Thoracic aorta (tissue), 2 donors: ENCODE measurements around the gene IFI27. TPM values are rescaled to one million over a fixed set of nuclear protein-coding genes. Genes with fewer than 3 reads are reported as not detected.

Experiments
- ATAC-seq: fragments of 150-250 bp; one replicate; pipeline ENCODE4 v1.8.0; 2017; ENCODE audit warnings: low read depth; ENCODE audit not compliant: insufficient number of reproducible peaks, low FRiP score
- DNase-seq: peaks from one replicate; pipeline ENCODE4 v3.0.0-alpha.2; 2020; ENCODE audit warnings: low spot score
- H3K27ac ChIP-seq, 2 donors: fragments of 200-600 bp; sonication (generic); 1 replicate in 1 of 2; 2 replicates in 1 of 2; pipeline ENCODE4 v1.5.1; 2016; ENCODE audit warnings: mild to moderate bottlenecking in 2 of 2, moderate library complexity in 2 of 2
- H3K27me3 ChIP-seq: fragments of 200-600 bp; sonication (generic); replicated peaks from 2 replicates; pipeline ENCODE4 v1.6.0; 2016; ENCODE audit warnings: mild to moderate bottlenecking; ENCODE audit not compliant: insufficient read depth
- H3K36me3 ChIP-seq: fragments of 200-600 bp; sonication (generic); one replicate; pipeline ENCODE4 v1.5.1; 2016
- H3K4me1 ChIP-seq, 2 donors: fragments of 200-600 bp; sonication (generic); 1 replicate in 1 of 2; 2 replicates in 1 of 2; pipeline versions ENCODE4 v1.5.1 to v1.6.0; 2016; ENCODE audit warnings: low read depth in 2 of 2, mild to moderate bottlenecking in 1 of 2; ENCODE audit not compliant: control insufficient read depth in 1 of 2
- H3K4me3 ChIP-seq: fragments of 200-600 bp; sonication (generic); 2 replicates; pipeline ENCODE4 v1.5.1; 2016; ENCODE audit warnings: mild to moderate bottlenecking
- H3K9me3 ChIP-seq: fragments of 200-600 bp; sonication (generic); 2 replicates; pipeline ENCODE4 v1.5.1; 2016
- total RNA-seq, 2 donors: library from RNA; depleted of rRNA; stranded (reverse); fragments of >200 nt; gene quantifications; one replicate each; pipeline versions ENCODE4 v1.1.0 to v1.2.3, GENCODE V29; 2016
- TF ChIP-seq, protein P1 (sequence below): fragments of 200-600 bp; sonication (generic); IDR thresholded peaks from one replicate; pipeline ENCODE4 v1.5.1; 2019; ENCODE audit warnings: antibody characterized with exemption

IFI27 gene
- total RNA-seq, 2 donors from 2014 or later, result 79.8 to 96.3 TPM

DNA sequence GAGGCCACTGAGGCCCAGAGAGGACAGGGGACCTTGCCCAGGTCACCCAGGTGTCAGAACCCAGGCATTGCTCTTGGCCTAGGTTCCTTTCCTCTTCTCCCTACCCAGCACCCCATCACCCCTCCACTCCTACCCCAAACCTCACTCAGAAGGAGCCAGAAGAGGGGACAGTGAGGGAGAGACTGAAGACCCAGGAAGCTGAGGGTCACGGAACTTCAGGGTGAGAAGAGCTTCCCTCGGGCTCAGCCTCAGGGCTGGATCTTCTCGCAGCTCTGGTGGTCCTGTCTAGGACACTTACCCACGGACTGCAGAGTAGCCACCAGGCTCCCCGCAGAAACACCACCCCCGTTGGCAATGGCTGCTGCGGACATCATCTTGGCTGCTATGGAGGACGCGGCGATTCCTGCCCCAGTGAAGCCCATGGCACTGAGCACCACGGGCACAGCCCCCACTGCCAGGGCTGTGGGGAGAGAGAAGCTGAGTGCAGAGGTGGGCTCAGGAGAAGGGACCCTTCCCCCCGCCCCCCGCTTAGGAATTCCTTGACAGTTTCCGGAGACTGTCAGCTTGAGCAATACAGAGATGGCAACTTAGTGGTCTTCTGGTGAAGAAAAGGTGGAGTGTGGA lies 17.8 kb downstream of the IFI27 start:
- peak overlapping the region; percentile 77 to 92 for H3K27ac ChIP-seq
- H3K27me3 ChIP-seq, result no peaks in the 10 kb centered on the region
- H3K9me3 ChIP-seq, result no peaks in the 10 kb centered on the region
- H3K4me3 ChIP-seq, result peak overlapping the region; percentile 91
- no peaks in the 10 kb centered on the region for H3K36me3 ChIP-seq
- peaks cover 11 to 13% of the 10 kb centered on the region in 2 donors for H3K4me1 ChIP-seq
- TF ChIP-seq, protein P1, sequence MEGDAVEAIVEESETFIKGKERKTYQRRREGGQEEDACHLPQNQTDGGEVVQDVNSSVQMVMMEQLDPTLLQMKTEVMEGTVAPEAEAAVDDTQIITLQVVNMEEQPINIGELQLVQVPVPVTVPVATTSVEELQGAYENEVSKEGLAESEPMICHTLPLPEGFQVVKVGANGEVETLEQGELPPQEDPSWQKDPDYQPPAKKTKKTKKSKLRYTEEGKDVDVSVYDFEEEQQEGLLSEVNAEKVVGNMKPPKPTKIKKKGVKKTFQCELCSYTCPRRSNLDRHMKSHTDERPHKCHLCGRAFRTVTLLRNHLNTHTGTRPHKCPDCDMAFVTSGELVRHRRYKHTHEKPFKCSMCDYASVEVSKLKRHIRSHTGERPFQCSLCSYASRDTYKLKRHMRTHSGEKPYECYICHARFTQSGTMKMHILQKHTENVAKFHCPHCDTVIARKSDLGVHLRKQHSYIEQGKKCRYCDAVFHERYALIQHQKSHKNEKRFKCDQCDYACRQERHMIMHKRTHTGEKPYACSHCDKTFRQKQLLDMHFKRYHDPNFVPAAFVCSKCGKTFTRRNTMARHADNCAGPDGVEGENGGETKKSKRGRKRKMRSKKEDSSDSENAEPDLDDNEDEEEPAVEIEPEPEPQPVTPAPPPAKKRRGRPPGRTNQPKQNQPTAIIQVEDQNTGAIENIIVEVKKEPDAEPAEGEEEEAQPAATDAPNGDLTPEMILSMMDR, result no peak
- ATAC-seq, result no peak
- no peak for DNase-seq

DNA sequence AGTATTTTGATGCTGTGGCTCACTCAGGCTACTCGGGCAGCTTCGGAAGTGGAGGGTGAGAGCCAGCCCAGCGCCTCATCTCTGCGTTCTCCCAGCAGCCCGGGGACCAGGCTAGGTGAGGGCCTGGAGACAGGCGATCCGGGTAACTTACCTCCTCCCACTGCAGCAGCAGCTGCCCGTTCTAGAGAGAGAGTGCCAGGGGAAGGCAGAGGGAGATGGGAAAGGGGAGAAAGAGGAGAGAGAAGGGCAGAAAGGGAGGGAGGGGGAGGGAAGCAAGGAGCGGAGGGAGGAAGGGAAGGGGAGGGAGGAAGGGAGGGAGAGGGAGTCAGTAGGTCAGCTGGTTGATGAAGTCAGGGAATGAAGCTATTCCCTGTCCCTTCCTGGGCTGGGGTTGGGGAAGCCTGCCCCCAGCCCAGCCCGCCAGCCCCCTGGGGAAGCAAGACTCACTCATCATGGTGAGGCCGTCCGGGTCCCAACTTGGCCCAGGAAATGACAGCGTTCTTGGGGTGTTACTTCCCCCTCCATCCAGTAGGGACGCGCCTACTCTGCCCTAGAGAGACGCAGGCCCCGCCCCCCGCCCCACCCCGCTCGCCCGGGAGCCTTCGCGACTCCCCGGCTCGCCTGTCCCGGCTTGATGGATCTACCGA lies 18.7 kb downstream of the IFI27 start, which contains the start of gene IFI27L2:
IFI27L2 (minus strand) TSS at position 494 of the 647 bp plus-strand sequence; CDS start at position 454, 40 bp downstream.
- H3K36me3 ChIP-seq, result no peaks in the 10 kb centered on the region

DNA sequence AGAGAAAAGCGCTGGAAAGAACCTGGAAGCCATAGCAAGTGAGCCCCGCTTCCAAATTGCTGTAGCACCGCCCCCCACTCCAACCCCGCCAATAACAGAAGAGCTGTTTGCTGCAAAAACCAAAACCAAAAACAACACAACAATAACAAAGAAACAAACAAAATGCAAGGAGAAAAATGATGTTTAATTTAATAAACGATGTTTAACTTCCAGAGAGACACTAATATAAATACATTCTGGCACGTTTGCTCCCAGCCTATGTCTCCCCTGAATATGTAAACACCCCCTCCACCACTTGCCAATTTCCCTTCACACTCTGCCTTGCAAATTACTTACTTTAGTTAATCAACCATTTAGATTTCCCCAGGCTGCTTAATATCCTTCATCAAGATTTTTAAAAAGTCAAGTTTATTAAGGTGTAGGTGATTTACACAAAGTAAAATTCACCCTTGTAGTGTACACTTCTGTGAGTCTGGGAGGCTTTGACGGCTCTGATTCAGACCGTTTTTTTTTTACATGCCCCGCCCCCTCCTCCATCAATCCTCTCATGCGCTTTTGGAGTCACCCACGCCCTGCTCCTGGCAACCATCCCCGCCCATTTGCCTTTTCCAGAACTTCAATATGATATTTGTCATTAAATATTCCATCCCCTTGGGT lies 19.4 kb downstream of the IFI27 start:
- peak; percentile 51 for ATAC-seq
- no peak for DNase-seq
- H3K27ac ChIP-seq, result peak overlapping the region; percentile 77 to 92

More for the DNA sequence above, 18.7 kb downstream of the IFI27 start, which contains the start of gene IFI27L2:
- TF ChIP-seq, protein P1, result peak; percentile 36
- H3K27me3 ChIP-seq, result no peaks in the 10 kb centered on the region
- ATAC-seq, result peak; percentile 78
- peak; percentile 40 for DNase-seq
- H3K9me3 ChIP-seq, result no peaks in the 10 kb centered on the region
- peak within 1 kb of the TSS; percentile 77 to 92 for H3K27ac ChIP-seq
- peak within 1 kb of the TSS; percentile 91 for H3K4me3 ChIP-seq
- peaks cover 11 to 13% of the 10 kb centered on the region in 2 donors for H3K4me1 ChIP-seq

DNA sequence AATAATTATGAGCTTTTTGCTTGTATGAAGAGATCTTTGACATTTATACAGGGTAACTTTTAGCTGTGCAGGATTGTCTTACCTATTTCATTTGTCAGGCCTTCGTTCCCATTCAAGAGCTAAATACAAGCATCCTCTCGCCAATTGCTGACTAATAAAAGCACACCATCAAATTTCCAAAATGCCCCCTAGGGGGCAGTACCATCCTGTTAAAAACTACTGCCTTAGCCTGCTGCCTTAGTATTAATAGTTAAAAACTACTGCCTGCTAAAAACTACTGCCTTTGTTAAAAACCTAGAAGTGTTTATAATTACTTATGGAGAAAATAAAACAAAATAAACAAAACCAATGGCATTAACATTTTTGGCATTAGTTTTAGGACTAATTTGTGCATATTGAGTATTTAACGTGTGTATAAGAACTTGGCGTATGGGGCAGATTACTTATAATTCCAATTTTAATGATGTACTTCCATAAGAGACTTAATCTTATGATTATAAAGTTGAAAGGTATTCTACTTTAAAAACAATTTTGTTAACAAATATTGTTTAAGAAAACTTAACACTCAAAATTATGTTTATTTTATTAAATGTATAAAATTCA lies 21.9 kb downstream of the IFI27 start:
- no peak overlapping the region for H3K4me3 ChIP-seq
- H3K36me3 ChIP-seq, result no peaks in the 10 kb centered on the region
- no peaks in the 10 kb centered on the region for H3K27me3 ChIP-seq
- H3K9me3 ChIP-seq, result no peaks in the 10 kb centered on the region
- H3K4me1 ChIP-seq, result peaks cover 11 to 13% of the 10 kb centered on the region in 2 donors
- ATAC-seq (no peak), DNase-seq (no peak)
- no peak overlapping the region for H3K27ac ChIP-seq
- TF ChIP-seq, protein P1, result peak; percentile 80

More for the DNA sequence above, 19.4 kb downstream of the IFI27 start:
- H3K4me1 ChIP-seq, result peaks cover 11 to 13% of the 10 kb centered on the region in 2 donors
- no peaks in the 10 kb centered on the region for H3K27me3 ChIP-seq
- H3K9me3 ChIP-seq, result no peaks in the 10 kb centered on the region
- TF ChIP-seq, protein P1, result no peak
- no peaks in the 10 kb centered on the region for H3K36me3 ChIP-seq
- H3K4me3 ChIP-seq, result peak overlapping the region; percentile 91

DNA sequence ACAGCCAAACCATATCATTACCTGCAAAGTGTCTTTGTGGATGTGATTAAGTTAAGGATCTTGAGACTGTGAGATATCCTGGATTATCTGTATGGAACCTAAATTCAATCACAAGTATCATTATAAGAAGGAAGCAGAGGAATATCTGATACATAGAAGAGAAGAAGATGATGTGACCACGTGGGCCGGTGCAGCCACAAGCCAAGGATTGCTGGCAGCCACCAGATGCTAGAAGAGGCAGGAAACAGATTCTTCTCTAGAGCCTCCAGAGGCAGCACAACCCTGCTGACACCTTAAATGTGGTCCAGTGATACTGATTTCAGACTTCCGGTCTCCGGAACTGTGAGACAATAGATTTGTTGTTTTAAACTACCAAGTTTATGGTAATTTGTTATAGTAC lies 24.9 kb downstream of the IFI27 start:
- ATAC-seq, result no peak
- no peak overlapping the region for H3K4me3 ChIP-seq

More for the DNA sequence above, 24.9 kb downstream of the IFI27 start:
- Histone ChIP-seq H3K36me3 (no peaks in the 10 kb centered on the region), H3K27me3 (no peaks in the 10 kb centered on the region), H3K4me1 (peaks cover 0 to under 1% of the 10 kb centered on the region in 2 donors), H3K27ac (no peak overlapping the region), H3K9me3 (no peaks in the 10 kb centered on the region)
- DNase-seq, result no peak
- TF ChIP-seq, protein P1, result no peak
